HS-27A (cell line): Measurements from ENCODE around the gene PSIP1.
"Not testable (repeated sequence)": the region's sequence is repeated elsewhere in the genome, so short reads cannot be mapped to it uniquely, and the experiment has no call there.

ENCODE experiments used
- DNase-seq: peaks from one replicate; pipeline ENCODE4 v3.0.0-alpha.2; 2012; ENCODE audit warnings: low read depth, missing footprints

Gene PSIP1

GRCh38 chr9:15501803-15502202, 9.0 kb downstream of the PSIP1 start:
- DNase-seq, result no peak

GRCh38 chr9:15501179-15501578, 9.6 kb downstream of the PSIP1 start:
- DNase-seq, result no peak

- no peak for DNase-seq
Measured at GRCh38 chr9:15499139-15499538, 11.6 kb downstream of the PSIP1 start.

- no peak for DNase-seq
Measured at GRCh38 chr9:15498246-15498995, 12.3 kb downstream of the PSIP1 start.

GRCh38 chr9:15492485-15493150, 18.2 kb downstream of the PSIP1 start:
- DNase-seq, result no peak

- no peak for DNase-seq
Measured at GRCh38 chr9:15491950-15492349, 18.8 kb downstream of the PSIP1 start.

GRCh38 chr9:15485836-15486666, 24.7 kb downstream of the PSIP1 start:
- DNase-seq, result no peak

- DNase-seq, result no peak
Measured at GRCh38 chr9:15484802-15485201, 26.0 kb downstream of the PSIP1 start.

- DNase-seq, result no peak
Measured at GRCh38 chr9:15482146-15482545, 28.6 kb downstream of the PSIP1 start.

GRCh38 chr9:15480028-15480427, 30.7 kb downstream of the PSIP1 start:
- DNase-seq, result no peak

- DNase-seq, result no peak
Measured at GRCh38 chr9:15475923-15476536, 34.7 kb downstream of the PSIP1 start.

- DNase-seq, result no peak
Measured at GRCh38 chr9:15469862-15470261, 40.9 kb downstream of the PSIP1 start.

- no peak for DNase-seq
Measured at GRCh38 chr9:15469406-15469805, 41.4 kb downstream of the PSIP1 start.

- DNase-seq, result no peak
Measured at GRCh38 chr9:15468145-15468544, 42.6 kb downstream of the PSIP1 start.

GRCh38 chr9:15461601-15462000, 49.2 kb downstream of the PSIP1 start:
- DNase-seq, result no peak

- no peak for DNase-seq
Measured at GRCh38 chr9:15461056-15461455, 49.7 kb downstream of the PSIP1 start.

- DNase-seq, result no peak
Measured at GRCh38 chr9:15453956-15454355, 56.8 kb downstream of the PSIP1 start.

- no peak for DNase-seq
Measured at GRCh38 chr9:15444141-15444540, 66.6 kb downstream of the PSIP1 start.

- DNase-seq, result not testable (repeated sequence)
Measured at GRCh38 chr9:15442264-15442663, 68.5 kb downstream of the PSIP1 start.

GRCh38 chr9:15441841-15442240, 68.9 kb downstream of the PSIP1 start:
- DNase-seq, result not testable (repeated sequence)

- no peak for DNase-seq
Measured at GRCh38 chr9:15438891-15439290, 71.9 kb downstream of the PSIP1 start.

GRCh38 chr9:15433661-15434060, 77.1 kb downstream of the PSIP1 start:
- DNase-seq, result no peak
